SK-N-MC (cell line): ENCODE data around the gene TMEM255B.

Experiments used
- DNase-seq: peaks from one replicate; pipeline ENCODE4 v3.0.0-alpha.2; 2011; ENCODE audit warnings: low read depth, low spot score
- H3K27ac ChIP-seq: fragments of 200-600 bp; sonication (generic); 2 replicates; pipeline ENCODE4 v1.5.1; 2016; ENCODE audit warnings: mixed run types
- H3K36me3 ChIP-seq: fragments of 200-600 bp; sonication (generic); 2 replicates; pipeline ENCODE4 v1.6.1; 2017; ENCODE audit warnings: antibody characterized with exemption, low read length, mixed read lengths; ENCODE audit not compliant: insufficient read depth
- H3K4me3 ChIP-seq: fragments of 200-600 bp; sonication (generic); 2 replicates; pipeline ENCODE4 v1.5.1; 2016
- H3K9ac ChIP-seq: fragments of 200-600 bp; sonication (generic); 2 replicates; pipeline ENCODE4 v1.8.0; 2017; ENCODE audit warnings: mixed run types, mixed read lengths; ENCODE audit not compliant: insufficient read length
- H3K9me3 ChIP-seq: fragments of 200-600 bp; sonication (generic); 2 replicates; pipeline ENCODE4 v1.6.1; 2017; ENCODE audit warnings: low read depth, mild to moderate bottlenecking, antibody characterized with exemption, low read length, moderate library complexity, mixed read lengths
- EZH2 ChIP-seq: fragments of 200-600 bp; sonication (generic); IDR thresholded peaks from one replicate; pipeline ENCODE4 v1.6.1; 2017; ENCODE audit warnings: antibody characterized with exemption
- FOXP2 ChIP-seq: optimal IDR thresholded peaks from 2 replicates; pipeline ENCODE3; 2011; ENCODE audit warnings: mild to moderate bottlenecking, moderate library complexity; ENCODE audit not compliant: insufficient read depth; ENCODE audit errors: extremely low read length, control extremely low read depth
- POLR2AphosphoS5 ChIP-seq: IDR thresholded peaks from 2 replicates; pipeline ENCODE4 v1.6.1; 2012; ENCODE audit warnings: mild to moderate bottlenecking, low read depth, low read length, borderline replicate concordance

TMEM255B gene

GRCh38 chr13:113804017-113804702 lies 45.1 kb downstream of the TMEM255B start:
- no peak for DNase-seq
- Histone ChIP-seq H3K36me3 (no peaks in the 10 kb centered on the region), H3K4me3 (no peak overlapping the region), H3K9me3 (no peaks in the 10 kb centered on the region), H3K27ac (no peak overlapping the region), H3K9ac (no peak overlapping the region)
- TF ChIP-seq EZH2 (no peak), FOXP2 (no peak), POLR2AphosphoS5 (no peak)

DNA sequence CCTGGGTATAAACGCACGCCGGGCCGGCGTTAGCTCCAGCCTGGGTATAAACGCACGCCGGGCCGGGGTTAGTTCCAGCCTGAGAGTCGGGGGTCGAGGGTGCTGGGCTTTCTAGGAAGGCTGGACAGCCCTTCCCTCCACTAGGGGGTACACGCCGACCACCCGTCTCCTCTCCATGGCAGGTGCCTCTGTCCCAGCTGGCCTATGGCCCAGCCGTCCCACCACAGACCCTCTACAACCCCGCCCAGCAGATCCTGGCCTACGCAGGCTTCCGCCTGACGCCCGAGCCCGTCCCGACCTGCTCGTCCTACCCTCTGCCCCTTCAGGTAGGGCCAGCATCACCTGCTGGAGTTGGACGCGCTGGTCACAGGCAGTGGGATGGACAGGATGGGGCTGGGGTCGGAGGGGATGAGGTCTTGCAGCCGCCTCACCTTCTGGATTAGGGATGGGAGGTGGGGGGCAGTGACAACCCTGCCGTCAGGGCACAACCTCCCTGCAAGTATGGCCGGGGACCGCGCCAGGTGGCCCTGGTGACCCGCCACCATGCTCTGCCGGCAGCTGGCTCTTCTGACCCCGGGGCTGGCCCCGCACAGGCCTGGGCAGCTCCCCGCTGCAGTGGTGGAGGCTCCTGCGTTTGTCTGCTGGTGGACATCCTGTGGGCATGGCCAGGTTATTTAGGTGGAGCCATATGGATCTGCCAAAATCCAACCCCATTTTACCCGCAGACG lies 45.8 kb downstream of the TMEM255B start:
- TF ChIP-seq POLR2AphosphoS5 = no peak
- no peak for TF ChIP-seq EZH2
- no peak for TF ChIP-seq FOXP2
- Histone ChIP-seq H3K9ac (no peak overlapping the region), H3K9me3 (no peaks in the 10 kb centered on the region), H3K27ac (no peak overlapping the region), H3K36me3 (no peaks in the 10 kb centered on the region), H3K4me3 (no peak overlapping the region)
- DNase-seq = no peak

GRCh38 chr13:113805431-113806103 lies 46.5 kb downstream of the TMEM255B start:
- Histone ChIP-seq H3K9me3 (no peaks in the 10 kb centered on the region), H3K27ac (no peak overlapping the region), H3K36me3 (no peaks in the 10 kb centered on the region), H3K9ac (no peak overlapping the region), H3K4me3 (no peak overlapping the region)
- TF ChIP-seq POLR2AphosphoS5 (no peak), EZH2 (no peak), FOXP2 (no peak)
- DNase-seq = no peak

DNA sequence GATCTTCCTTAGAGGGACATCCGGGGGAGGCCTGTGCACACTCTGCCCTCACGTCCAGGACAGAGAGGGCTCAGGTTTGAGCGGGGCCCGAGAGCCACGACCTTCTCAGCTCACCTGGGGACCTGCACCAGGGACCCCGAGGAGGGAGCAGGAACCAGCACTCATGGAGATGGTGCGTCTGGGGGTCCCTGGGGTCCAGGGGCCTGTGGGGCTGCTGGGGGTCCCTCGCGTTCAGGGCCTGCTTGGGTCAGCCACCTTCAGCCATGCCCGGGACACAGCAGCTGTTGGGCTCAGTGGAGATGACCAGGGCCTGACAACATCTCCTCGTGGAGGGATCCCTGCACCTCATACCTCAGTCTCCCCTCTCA lies 47.1 kb downstream of the TMEM255B start:
- no peak overlapping the region for H3K9ac ChIP-seq
- no peak for TF ChIP-seq EZH2
- no peak for TF ChIP-seq POLR2AphosphoS5
- no peak for TF ChIP-seq FOXP2
- H3K27ac ChIP-seq = no peak overlapping the region
- no peaks in the 10 kb centered on the region for H3K9me3 ChIP-seq
- DNase-seq = no peak
- H3K36me3 ChIP-seq = no peaks in the 10 kb centered on the region
- no peak overlapping the region for H3K4me3 ChIP-seq

DNA sequence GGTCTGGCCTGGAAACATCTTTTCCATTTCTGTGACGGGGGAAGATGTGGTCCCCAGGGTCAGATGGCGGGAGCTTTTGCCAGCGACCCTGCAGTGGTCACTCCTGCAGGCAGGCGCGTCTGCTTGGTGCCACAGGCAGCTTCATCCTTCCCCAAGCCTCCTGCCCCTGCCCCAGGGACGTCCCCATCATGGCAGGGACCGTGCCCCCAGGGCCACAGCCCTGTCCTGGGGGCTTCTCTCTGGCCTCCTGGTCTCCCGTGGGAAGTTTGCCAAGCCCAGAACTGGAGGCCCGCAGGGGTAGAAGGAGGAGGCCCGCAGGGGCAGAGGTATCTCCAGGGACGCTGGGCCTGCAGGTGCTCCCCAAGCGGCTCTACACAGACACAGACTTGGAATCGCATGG lies 47.5 kb downstream of the TMEM255B start:
- Histone ChIP-seq H3K9me3 (no peaks in the 10 kb centered on the region), H3K27ac (no peak overlapping the region), H3K36me3 (no peaks in the 10 kb centered on the region), H3K4me3 (no peak overlapping the region), H3K9ac (no peak overlapping the region)
- no peak for TF ChIP-seq EZH2
- no peak for TF ChIP-seq POLR2AphosphoS5
- no peak for TF ChIP-seq FOXP2
- no peak for DNase-seq

GRCh38 chr13:113808058-113808834 lies 49.2 kb downstream of the TMEM255B start:
- DNase-seq = no peak
- Histone ChIP-seq H3K4me3 (no peak overlapping the region), H3K27ac (no peak overlapping the region), H3K9me3 (no peaks in the 10 kb centered on the region), H3K36me3 (no peaks in the 10 kb centered on the region), H3K9ac (no peak overlapping the region)
- TF ChIP-seq POLR2AphosphoS5 = no peak
- TF ChIP-seq EZH2 = no peak
- TF ChIP-seq FOXP2 = no peak

DNA sequence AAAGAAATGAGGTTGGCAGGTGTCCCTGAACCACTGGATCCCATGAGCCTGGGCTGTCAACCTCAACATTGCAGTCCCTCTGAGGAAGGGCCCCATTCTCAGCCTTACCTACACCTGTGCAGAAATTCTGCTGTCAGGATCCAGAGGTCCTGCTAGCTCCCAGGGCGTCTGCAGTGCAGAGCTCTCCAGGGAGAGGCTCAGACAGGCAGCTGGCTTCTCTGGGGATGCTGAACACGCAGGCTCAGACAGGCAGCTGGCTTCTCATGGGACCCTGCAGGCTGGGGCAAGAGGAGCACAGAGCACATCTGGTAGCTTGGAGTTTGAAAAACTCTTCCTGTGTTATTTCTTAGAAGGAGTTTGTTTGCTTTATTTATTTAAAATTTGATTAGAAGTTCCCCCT lies 50.9 kb downstream of the TMEM255B start:
- Histone ChIP-seq H3K36me3 (no peaks in the 10 kb centered on the region), H3K9me3 (no peaks in the 10 kb centered on the region), H3K4me3 (no peak overlapping the region), H3K27ac (no peak overlapping the region), H3K9ac (no peak overlapping the region)
- DNase-seq = no peak
- no peak for TF ChIP-seq POLR2AphosphoS5
- no peak for TF ChIP-seq FOXP2
- TF ChIP-seq EZH2 = no peak

GRCh38 chr13:113810640-113811039 lies 51.6 kb downstream of the TMEM255B start:
- no peak for DNase-seq
- no peaks in the 10 kb centered on the region for H3K36me3 ChIP-seq
- no peaks in the 10 kb centered on the region for H3K9me3 ChIP-seq
- TF ChIP-seq FOXP2 (no peak), POLR2AphosphoS5 (no peak), EZH2 (no peak)
- H3K4me3 ChIP-seq = no peak overlapping the region
- no peak overlapping the region for H3K27ac ChIP-seq
- H3K9ac ChIP-seq = no peak overlapping the region
